GM20000 (cell line): ENCODE measurements around the gene ABHD4.
"Not testable (repeated sequence)": the region's sequence is repeated elsewhere in the genome, so short reads cannot be mapped to it uniquely, and the experiment has no call there.

Experiments used
- DNase-seq: peaks from one replicate; pipeline ENCODE4 v3.0.0; 2012; ENCODE audit warnings: low spot score
- CTCF ChIP-seq: IDR thresholded peaks from 2 replicates; pipeline ENCODE4 v1.5.1; 2012; ENCODE audit warnings: mild to moderate bottlenecking, control low read depth; ENCODE audit errors: extremely low read depth, missing control alignments

Gene ABHD4

DNA sequence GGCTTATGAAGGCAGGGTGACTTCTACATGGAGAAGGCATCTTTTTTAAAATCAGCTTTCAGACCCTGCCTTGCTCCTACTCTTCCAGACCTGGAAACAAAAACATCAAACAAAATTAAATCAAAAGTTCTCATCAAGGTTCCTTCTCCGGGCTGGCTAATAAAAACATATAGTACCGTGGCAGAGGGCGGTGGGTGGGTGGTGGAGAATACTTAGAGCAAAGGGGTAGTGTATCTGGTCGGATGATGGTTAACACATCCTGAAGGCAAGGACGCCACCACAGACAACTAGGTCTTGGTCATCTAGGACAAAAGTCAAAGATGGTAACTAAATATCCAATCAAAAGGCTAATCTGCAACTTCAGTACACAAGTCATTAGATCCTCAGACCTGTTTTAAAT lies 10.9 kb upstream of the ABHD4 start:
- DNase-seq: no peak
- no peak for TF ChIP-seq CTCF

DNA sequence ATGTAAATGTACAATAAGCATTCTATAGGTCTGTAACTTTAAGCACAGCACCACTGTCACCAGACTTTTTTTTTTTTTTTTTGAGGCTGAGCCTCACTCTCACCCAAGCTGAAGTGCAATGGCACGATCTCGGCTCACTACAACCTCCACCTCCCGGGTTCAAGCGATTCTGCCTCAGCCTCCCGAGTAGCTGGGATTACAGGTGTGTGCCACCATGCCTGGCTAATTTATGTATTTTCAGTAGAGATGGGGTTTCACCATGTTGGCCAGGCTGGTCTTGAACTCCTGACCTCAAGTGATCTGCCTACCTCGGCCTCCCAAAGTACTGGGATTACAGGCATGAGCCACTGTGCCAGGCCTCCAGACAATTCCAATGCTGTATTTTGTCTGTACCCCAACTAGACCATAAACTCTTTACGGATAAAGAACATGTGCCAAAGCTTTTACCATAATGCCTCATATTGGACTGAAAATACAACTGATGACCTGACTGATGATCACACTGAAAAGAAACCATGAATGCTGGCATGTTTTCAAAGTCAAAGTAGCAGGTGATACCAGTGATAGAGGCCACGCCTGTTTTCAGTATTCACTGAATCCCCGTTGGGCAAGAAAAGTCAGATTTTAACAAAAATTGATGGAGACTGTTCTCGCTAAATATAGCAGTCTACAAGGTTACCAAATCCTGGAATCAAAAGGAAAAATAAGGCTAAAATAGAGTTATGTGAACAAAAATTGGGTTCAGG lies 10.2 kb upstream of the ABHD4 start:
- not testable (repeated sequence) for DNase-seq

- no peak for DNase-seq
- TF ChIP-seq CTCF: no peak
Observed at GRCh38 chr14:22588526-22589095, 9.5 kb upstream of the ABHD4 start.

- no peak for TF ChIP-seq CTCF
- DNase-seq: peak; percentile 95
Observed at GRCh38 chr14:22589096-22589839, 8.8 kb upstream of the ABHD4 start, which contains the start of gene DAD1. TSS of gene DAD1 (minus strand) at chr14:22589224. CDS start at chr14:22589157, 67 bp downstream.

DNA sequence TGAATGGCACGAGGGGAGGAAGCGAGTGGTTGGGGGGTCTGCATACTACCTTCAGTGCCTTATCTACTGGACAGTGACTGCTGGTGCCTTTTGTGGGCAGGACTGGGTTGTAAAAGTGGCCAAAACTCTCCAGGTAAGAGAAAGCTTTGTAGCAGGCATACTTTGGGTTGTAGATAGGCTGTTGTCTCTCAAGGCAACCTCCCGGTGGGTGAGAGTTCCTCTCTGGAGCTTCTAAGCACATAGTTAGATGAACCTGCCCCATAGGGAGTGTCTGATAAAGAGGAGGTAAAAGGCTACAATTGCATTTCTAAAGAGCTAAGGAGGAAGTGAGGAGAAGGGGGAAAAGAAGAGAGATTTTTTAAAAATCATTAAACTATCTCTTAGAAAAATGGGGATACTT lies 4.9 kb upstream of the ABHD4 start:
- no peak for DNase-seq
- TF ChIP-seq CTCF: no peak

GRCh38 chr14:22593601-22594000 lies 4.5 kb upstream of the ABHD4 start:
- no peak for DNase-seq
- no peak for TF ChIP-seq CTCF

DNA sequence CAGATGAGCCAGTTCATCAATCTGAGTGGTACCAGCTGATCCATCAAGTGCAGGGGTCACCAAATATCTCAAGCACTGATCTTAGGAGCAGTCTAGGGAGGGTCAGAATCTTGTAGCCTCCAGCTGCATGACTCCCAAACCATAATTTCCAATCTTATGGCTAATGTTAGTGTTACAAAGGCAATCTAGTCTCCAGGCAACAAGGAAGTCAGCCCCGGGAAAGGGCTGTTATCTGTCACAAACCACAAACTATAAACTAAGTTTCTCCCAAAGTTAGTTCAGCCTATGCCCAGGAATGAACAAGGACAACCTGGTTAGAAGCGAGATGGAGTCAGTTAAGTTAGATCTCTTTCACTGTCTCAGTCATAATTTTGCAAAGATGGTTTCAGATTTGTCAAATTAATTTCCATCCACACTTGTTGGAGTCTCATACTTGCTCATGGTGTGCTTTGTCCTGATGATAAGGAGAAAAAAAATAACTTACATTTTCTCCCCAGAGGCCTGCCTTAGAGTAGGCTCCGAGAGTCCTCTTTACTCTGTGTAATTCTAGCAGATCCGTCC lies 3.9 kb upstream of the ABHD4 start:
- TF ChIP-seq CTCF: no peak
- DNase-seq: no peak
